ENCODE measurements around the gene DPH7. TPM values are rescaled to one million over a fixed set of nuclear protein-coding genes. Genes with fewer than 3 reads are reported as not detected.

The DPH7 gene
- total RNA-seq, 1 experiment from 2014 or later = 27.5 TPM

DNA sequence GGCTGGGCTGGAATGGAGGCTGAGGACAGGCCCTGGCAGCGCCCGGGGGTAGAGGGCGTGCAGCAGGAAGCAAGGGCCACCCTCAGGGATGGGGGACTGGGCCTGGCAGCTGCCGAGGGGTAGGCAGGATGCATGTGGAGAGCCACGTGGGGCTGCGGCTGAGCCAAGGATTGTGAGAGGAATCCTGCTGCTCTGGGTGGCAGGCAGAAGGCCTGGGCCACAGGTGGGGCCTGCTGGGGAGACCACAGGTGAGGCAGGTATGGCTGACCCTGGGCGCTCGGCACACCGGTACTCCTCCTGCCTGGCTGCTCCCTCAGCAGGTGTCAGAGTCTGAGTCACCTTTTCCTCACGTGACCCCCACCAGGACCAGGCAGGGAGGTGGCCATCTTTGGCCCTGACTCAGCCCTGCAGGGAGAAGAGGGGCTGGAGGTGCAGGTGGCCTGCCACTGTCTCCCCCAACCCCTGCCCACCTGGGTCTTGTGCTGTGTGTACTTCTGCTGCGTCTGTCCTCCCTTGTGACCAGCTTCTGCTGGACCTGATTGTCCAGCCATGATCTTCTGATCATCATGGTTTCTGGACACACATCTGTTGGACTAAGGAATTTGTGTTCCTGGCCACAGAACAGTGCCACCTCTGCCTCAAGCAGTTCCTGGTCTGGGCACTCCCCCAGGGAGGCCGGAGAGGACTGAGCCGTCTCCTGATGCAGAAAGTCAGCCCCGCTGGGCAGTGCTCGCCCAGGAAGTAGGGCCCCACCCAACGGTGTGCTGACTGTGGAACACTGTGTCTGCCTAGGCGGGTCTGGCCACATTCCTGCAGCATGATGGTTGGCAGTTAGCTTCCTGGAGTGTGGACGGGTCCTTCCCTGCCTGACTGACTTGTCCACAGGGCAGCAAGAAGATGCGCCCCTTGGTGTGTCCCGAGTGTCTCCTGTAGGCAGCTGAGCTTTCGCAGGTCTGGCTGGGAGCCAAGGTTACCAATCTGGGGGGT, 33.2 kb upstream of the DPH7 start:
- Histone ChIP-seq H2AFZ (ENCODE audit: low read length) (no peak overlapping the region), H3K4me1 (ENCODE audit: low read length) (peaks cover 17% of the 10 kb centered on the region), H3K9me3 (ENCODE audit: low read length) (no peaks in the 10 kb centered on the region), H3K4me2 (ENCODE audit: low read depth, low read length, poor library complexity, severe bottlenecking) (no peak overlapping the region), H4K20me1 (ENCODE audit: insufficient read depth, low read depth, low read length) (peaks cover 10% of the 10 kb centered on the region; the same call in 1 of the 2 replicates), H3K4me3 (ENCODE audit: low read length) (no peak overlapping the region), H3K27ac (ENCODE audit: low read length) (no peak overlapping the region), H3K79me2 (ENCODE audit: low read length) (peaks cover 29% of the 10 kb centered on the region), H3K9me2 (replicated peaks; ENCODE audit: insufficient read depth, low read length) (no peaks in the 10 kb centered on the region), H3K9ac (ENCODE audit: low read length) (peak overlapping the region; percentile 18; the same call in 1 of the 2 replicates), H3K27me3 (ENCODE audit: low read length) (no peaks in the 10 kb centered on the region), H3K36me3 (ENCODE audit: insufficient read depth, low read length) (0 out of 2 replicates have a peak, but pooled peaks cover 4% of the 10 kb centered on the region)
- DNase-seq = peak; percentile 52

- no peak overlapping the region for H3K9ac ChIP-seq (ENCODE audit: low read length)
- no peaks in the 10 kb centered on the region for H3K9me3 ChIP-seq (ENCODE audit: low read length)
- peaks cover 31% of the 10 kb centered on the region for H3K79me2 ChIP-seq (ENCODE audit: low read length)
- H4K20me1 ChIP-seq (ENCODE audit: insufficient read depth, low read depth, low read length) = peaks cover 16% of the 10 kb centered on the region; the same call in 1 of the 2 replicates
- no peak overlapping the region for H3K27ac ChIP-seq (ENCODE audit: low read length)
- no peaks in the 10 kb centered on the region for H3K9me2 ChIP-seq (replicated peaks; ENCODE audit: insufficient read depth, low read length)
- no peak for DNase-seq
- H2AFZ ChIP-seq (ENCODE audit: low read length) = no peak overlapping the region
- no peak overlapping the region for H3K4me2 ChIP-seq (ENCODE audit: low read depth, low read length, poor library complexity, severe bottlenecking)
- no peaks in the 10 kb centered on the region for H3K27me3 ChIP-seq (ENCODE audit: low read length)
- H3K4me3 ChIP-seq (ENCODE audit: low read length) = no peak overlapping the region
- peaks cover 19% of the 10 kb centered on the region for H3K4me1 ChIP-seq (ENCODE audit: low read length)
- H3K36me3 ChIP-seq (ENCODE audit: insufficient read depth, low read length) = no peaks in the 10 kb centered on the region
Measured at GRCh38 chr9:137610944-137611343, 32.2 kb upstream of the DPH7 start.

- Histone ChIP-seq H3K27ac (ENCODE audit: low read length) (no peak overlapping the region), H3K4me3 (ENCODE audit: low read length) (peak overlapping the region; percentile 84), H3K9me3 (ENCODE audit: low read length) (no peaks in the 10 kb centered on the region), H3K9me2 (replicated peaks; ENCODE audit: insufficient read depth, low read length) (no peaks in the 10 kb centered on the region), H3K79me2 (ENCODE audit: low read length) (peaks cover 24% of the 10 kb centered on the region), H3K4me2 (ENCODE audit: low read depth, low read length, poor library complexity, severe bottlenecking) (peak overlapping the region; percentile 84), H3K9ac (ENCODE audit: low read length) (peak overlapping the region; percentile 90), H3K4me1 (ENCODE audit: low read length) (peaks cover 34% of the 10 kb centered on the region), H2AFZ (ENCODE audit: low read length) (no peak overlapping the region), H3K27me3 (ENCODE audit: low read length) (no peaks in the 10 kb centered on the region), H3K36me3 (ENCODE audit: insufficient read depth, low read length) (no peaks in the 10 kb centered on the region), H4K20me1 (ENCODE audit: insufficient read depth, low read depth, low read length) (peaks cover 11% of the 10 kb centered on the region; the same call in 1 of the 2 replicates)
- DNase-seq = no peak
Measured at GRCh38 chr9:137607141-137607857, 28.6 kb upstream of the DPH7 start.

DNA sequence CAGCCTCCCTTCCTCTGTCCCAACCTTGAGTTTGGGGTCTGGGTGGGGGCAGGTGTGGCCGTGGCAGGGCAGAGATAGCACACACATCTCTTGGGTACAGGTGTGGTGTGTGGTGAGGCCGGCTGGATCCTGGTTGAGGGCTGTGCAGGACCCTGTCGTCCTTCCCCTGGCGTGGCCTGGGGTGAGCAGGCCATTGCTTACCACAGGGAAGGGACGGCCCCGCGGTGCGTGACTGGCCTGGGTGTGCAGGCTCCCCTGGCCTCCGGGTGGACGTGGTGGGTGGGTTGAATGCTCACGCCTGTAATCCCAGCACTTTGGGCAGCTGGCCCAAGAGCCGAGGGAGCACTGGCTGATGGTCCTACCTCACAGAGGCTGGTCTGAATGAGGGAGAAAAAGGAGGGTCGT, 28.0 kb upstream of the DPH7 start:
- no peak overlapping the region for H3K27ac ChIP-seq (ENCODE audit: low read length)
- H3K4me3 ChIP-seq (ENCODE audit: low read length) = peak overlapping the region; percentile 84
- H4K20me1 ChIP-seq (ENCODE audit: insufficient read depth, low read depth, low read length) = peaks cover 11% of the 10 kb centered on the region; the same call in 1 of the 2 replicates
- H3K27me3 ChIP-seq (ENCODE audit: low read length) = no peaks in the 10 kb centered on the region
- H3K4me2 ChIP-seq (ENCODE audit: low read depth, low read length, poor library complexity, severe bottlenecking) = peak overlapping the region; percentile 84
- no peak overlapping the region for H2AFZ ChIP-seq (ENCODE audit: low read length)
- no peak for DNase-seq
- peaks cover 20% of the 10 kb centered on the region for H3K79me2 ChIP-seq (ENCODE audit: low read length)
- H3K9me3 ChIP-seq (ENCODE audit: low read length) = no peaks in the 10 kb centered on the region
- H3K4me1 ChIP-seq (ENCODE audit: low read length) = peaks cover 30% of the 10 kb centered on the region
- no peaks in the 10 kb centered on the region for H3K9me2 ChIP-seq (replicated peaks; ENCODE audit: insufficient read depth, low read length)
- no peaks in the 10 kb centered on the region for H3K36me3 ChIP-seq (ENCODE audit: insufficient read depth, low read length)
- peak overlapping the region; percentile 90 for H3K9ac ChIP-seq (ENCODE audit: low read length)

DNA sequence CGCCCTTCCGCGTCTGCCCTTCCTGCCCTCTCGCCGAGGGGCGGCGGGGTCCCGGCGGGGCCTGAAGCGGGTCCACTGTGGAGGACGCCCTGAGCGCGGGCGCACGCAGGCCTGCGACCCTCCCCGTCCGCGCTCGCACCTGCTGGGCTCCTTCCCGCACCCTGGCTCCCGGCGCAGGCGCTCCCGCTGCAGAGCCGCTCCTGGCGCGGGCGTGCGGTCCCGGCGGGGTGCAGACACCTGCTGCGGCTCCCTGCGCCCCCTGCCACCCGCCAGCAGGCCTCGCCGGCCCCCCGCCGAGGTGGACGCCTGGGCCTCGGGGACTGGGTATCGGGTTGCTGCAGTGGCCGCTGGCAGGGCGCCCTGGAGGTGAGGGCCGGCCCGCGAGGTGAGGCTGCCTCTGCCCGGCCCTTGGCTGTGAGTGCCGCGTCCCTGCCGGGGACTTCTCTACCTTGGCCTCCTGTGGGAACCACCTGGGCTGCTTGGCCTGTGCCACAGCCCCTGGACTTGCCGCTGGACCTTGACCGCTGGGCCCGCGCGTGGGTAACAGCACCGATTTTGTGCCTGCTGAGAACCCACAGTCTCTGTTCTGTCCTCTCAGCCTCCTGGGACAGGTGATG, 27.4 kb upstream of the DPH7 start:
- Histone ChIP-seq H3K4me2 (ENCODE audit: low read depth, low read length, poor library complexity, severe bottlenecking) (peak overlapping the region; percentile 84), H2AFZ (ENCODE audit: low read length) (no peak overlapping the region), H3K9ac (ENCODE audit: low read length) (peak overlapping the region; percentile 90), H3K4me1 (ENCODE audit: low read length) (peaks cover 30% of the 10 kb centered on the region), H3K4me3 (ENCODE audit: low read length) (peak overlapping the region; percentile 84), H3K36me3 (ENCODE audit: insufficient read depth, low read length) (no peaks in the 10 kb centered on the region), H3K79me2 (ENCODE audit: low read length) (peaks cover 20% of the 10 kb centered on the region), H3K27me3 (ENCODE audit: low read length) (no peaks in the 10 kb centered on the region), H3K9me3 (ENCODE audit: low read length) (no peaks in the 10 kb centered on the region), H4K20me1 (ENCODE audit: insufficient read depth, low read depth, low read length) (peaks cover 11% of the 10 kb centered on the region; the same call in 1 of the 2 replicates), H3K27ac (ENCODE audit: low read length) (peak overlapping the region; percentile 49), H3K9me2 (replicated peaks; ENCODE audit: insufficient read depth, low read length) (no peaks in the 10 kb centered on the region)
- DNase-seq = no peak

DNA sequence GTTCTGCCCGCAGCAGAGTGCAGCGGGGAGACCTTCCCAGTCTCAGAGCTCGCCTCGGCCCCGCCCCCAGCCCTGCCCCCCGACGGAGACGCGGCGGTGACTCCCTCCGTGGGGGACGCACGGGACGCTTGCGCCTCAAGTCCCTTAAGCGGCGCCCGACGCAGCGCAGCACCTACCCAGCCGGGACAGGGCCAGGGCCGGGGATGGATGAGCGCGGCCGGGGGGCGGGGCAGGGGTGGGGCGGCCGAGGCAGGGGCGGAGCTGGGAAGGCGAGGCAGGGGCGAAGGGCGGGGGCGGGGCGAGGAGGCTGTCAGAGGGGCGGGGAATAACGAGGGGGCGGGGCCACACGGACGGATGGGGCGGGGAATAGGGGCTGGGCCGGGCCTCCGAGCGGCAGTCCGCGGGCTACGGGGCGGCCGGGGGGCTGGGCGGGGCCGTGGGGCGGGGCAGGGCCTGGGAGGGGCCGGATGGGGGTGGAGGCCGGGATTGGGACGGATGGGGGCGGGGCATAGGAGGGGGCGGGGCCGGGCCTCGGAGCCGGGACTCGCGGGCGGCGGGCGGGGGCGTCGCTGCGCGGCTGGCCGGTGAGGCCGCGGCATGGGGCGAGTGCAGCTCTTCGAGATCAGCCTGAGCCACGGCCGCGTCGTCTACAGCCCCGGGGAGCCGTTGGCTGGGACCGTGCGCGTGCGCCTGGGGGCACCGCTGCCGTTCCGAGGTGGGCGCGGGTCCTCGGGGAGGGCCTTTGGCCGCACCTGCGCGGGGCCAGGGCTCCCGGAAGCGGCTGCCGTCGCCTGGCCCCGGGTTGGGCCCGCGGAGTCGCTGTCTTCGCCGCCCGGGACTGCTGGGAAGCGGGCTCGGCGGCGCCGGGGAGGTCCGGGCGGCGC, 26.6 kb upstream of the DPH7 start, which contains the start of gene ARRDC1:
ARRDC1 (plus strand) TSS at position 566 of the 884 bp plus-strand sequence; CDS start at position 598, 32 bp downstream.
- H3K79me2 ChIP-seq (ENCODE audit: low read length) = peaks cover 20% of the 10 kb centered on the region
- H3K9ac ChIP-seq (ENCODE audit: low read length) = peak within 1 kb of the TSS; percentile 90
- peak within 1 kb of the TSS; percentile 43; the same call in 1 of the 2 replicates for H2AFZ ChIP-seq (ENCODE audit: low read length)
- no peaks in the 10 kb centered on the region for H3K27me3 ChIP-seq (ENCODE audit: low read length)
- DNase-seq = peak; percentile 99
- H3K27ac ChIP-seq (ENCODE audit: low read length) = peak within 1 kb of the TSS; percentile 49
- peak within 1 kb of the TSS; percentile 84 for H3K4me3 ChIP-seq (ENCODE audit: low read length)
- H4K20me1 ChIP-seq (ENCODE audit: insufficient read depth, low read depth, low read length) = peaks cover 11% of the 10 kb centered on the region; the same call in 1 of the 2 replicates
- no peaks in the 10 kb centered on the region for H3K9me2 ChIP-seq (replicated peaks; ENCODE audit: insufficient read depth, low read length)
- peaks cover 30% of the 10 kb centered on the region for H3K4me1 ChIP-seq (ENCODE audit: low read length)
- H3K36me3 ChIP-seq (ENCODE audit: insufficient read depth, low read length) = no peaks in the 10 kb centered on the region
- peak within 1 kb of the TSS; percentile 84 for H3K4me2 ChIP-seq (ENCODE audit: low read depth, low read length, poor library complexity, severe bottlenecking)
- H3K9me3 ChIP-seq (ENCODE audit: low read length) = no peaks in the 10 kb centered on the region

DNA sequence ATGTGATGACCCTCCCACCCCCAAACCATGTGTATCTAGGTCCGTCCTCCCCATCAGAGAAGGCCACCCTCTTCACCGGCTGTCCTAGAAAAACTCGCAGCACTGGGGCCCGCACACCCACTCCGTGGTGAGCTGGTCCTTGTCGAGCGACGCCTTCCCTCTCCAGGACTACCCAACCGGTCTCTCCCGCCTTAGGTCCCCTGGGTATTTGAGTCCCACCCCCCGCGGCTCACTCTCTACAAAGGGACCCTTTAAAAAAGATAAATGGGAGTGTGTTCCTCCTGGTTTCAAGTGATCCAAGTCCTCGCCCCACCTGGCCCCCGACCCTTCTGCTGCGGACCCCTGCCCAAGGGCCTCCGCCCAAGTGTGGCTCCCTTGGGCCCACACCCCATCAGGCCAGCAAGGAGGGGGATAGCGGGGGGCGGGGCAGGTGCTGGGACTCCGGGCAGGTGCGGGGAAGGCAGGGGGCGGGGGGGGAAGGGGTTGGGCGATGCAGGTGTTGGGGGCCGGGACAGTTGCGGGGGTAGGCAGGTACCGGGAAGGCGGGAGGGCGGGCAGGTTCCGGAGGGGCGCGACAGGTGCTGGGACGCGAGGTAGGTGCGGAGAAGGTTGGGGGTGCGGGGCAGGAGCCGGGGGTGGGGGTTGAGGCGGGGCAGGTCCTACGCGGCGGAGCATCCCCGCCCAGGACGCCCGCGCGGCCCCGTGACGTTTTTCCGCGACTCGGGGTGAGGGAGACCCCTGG, 25.8 kb upstream of the DPH7 start:
- peak overlapping the region; percentile 57; the same call in 1 of the 2 replicates for H3K4me3 ChIP-seq (ENCODE audit: low read length)
- no peak for DNase-seq
- H3K27ac ChIP-seq (ENCODE audit: low read length) = no peak overlapping the region
- H3K36me3 ChIP-seq (ENCODE audit: insufficient read depth, low read length) = no peaks in the 10 kb centered on the region
- H3K79me2 ChIP-seq (ENCODE audit: low read length) = peaks cover 20% of the 10 kb centered on the region
- H3K9me3 ChIP-seq (ENCODE audit: low read length) = no peaks in the 10 kb centered on the region
- H3K9ac ChIP-seq (ENCODE audit: low read length) = peak overlapping the region; percentile 60
- H3K4me2 ChIP-seq (ENCODE audit: low read depth, low read length, poor library complexity, severe bottlenecking) = peak overlapping the region; percentile 72
- peaks cover 11% of the 10 kb centered on the region; the same call in 1 of the 2 replicates for H4K20me1 ChIP-seq (ENCODE audit: insufficient read depth, low read depth, low read length)
- H3K9me2 ChIP-seq (replicated peaks; ENCODE audit: insufficient read depth, low read length) = no peaks in the 10 kb centered on the region
- no peaks in the 10 kb centered on the region for H3K27me3 ChIP-seq (ENCODE audit: low read length)
- H3K4me1 ChIP-seq (ENCODE audit: low read length) = peaks cover 30% of the 10 kb centered on the region
- H2AFZ ChIP-seq (ENCODE audit: low read length) = no peak overlapping the region

All from Karpas-422 (cell line).